Endothelial cell of umbilical vein (primary cell): ENCODE data around the gene STOML3. TPM values are rescaled to one million over a fixed set of nuclear protein-coding genes. Genes with fewer than 3 reads are reported as not detected.

ENCODE experiments used
- BruUV-seq: library from RNA; stranded (reverse); fragments of 400-500 nt; replicated peaks from 2 replicates; lab custom pipeline; 2021; lab: Mats Ljungman, UMichigan
- CTCF ChIA-PET: fragments of 300-600, 350-600 bp; sonication (Branson Sonifier 250); formaldehyde crosslinking; loops from one replicate; lab custom pipeline; 2021; ENCODE audit warnings: antibody characterized with exemption, inconsistent platforms; lab: Charles Lee
- POLR2A ChIA-PET: fragments of 300-600, 350-600 bp; sonication (Branson Sonifier 250); formaldehyde crosslinking; loops from one replicate; lab custom pipeline; 2021; ENCODE audit warnings: antibody characterized with exemption, inconsistent platforms; lab: Charles Lee
- DNase-seq: peaks from one replicate; pipeline ENCODE4 v3.0.0-alpha.2; 2011; ENCODE audit warnings: low read depth, low spot score
- FAIRE-seq: peaks from 2 replicates; lab custom pipeline; 2011; peaks lifted over from hg19 to GRCh38; lab: Jason Lieb, UNC
- H2AFZ ChIP-seq: 2 replicates; pipeline ENCODE4 v1.6.0; 2012; ENCODE audit warnings: low read depth, low read length, control low read depth, inconsistent platforms
- H3K27ac ChIP-seq: 2 replicates; pipeline ENCODE4 v1.5.1; 2011; ENCODE audit warnings: low read depth, mild to moderate bottlenecking, control low read depth, low read length, moderate library complexity; ENCODE audit not compliant: insufficient read depth
- H3K27me3 ChIP-seq, 2 experiments: 2 replicates each; pipeline versions ENCODE4 v1.6.0 to v1.6.1; 2011; ENCODE audit warnings: low read length in 2 of 2, mixed read lengths in 1 of 2; ENCODE audit not compliant: control insufficient read depth in 2 of 2, insufficient read depth in 2 of 2
- H3K36me3 ChIP-seq, 2 experiments: 2 replicates in 1 of 2; 3 replicates in 1 of 2; pipeline ENCODE4 v1.5.1; 2011; ENCODE audit warnings: low read length in 2 of 2, mild to moderate bottlenecking in 1 of 2, moderate library complexity in 1 of 2; ENCODE audit not compliant: control insufficient read depth in 2 of 2, insufficient read depth in 2 of 2; ENCODE audit errors: extremely low read depth in 1 of 2
- H3K4me1 ChIP-seq: 3 replicates; pipeline ENCODE4 v1.5.1; 2011; ENCODE audit warnings: mild to moderate bottlenecking, low read length; ENCODE audit not compliant: control insufficient read depth, insufficient read depth; ENCODE audit errors: extremely low read depth
- H3K4me2 ChIP-seq: 2 replicates; pipeline ENCODE4 v1.6.1; 2011; ENCODE audit warnings: low read length, control low read depth, mixed read lengths; ENCODE audit not compliant: insufficient read depth
- H3K4me3 ChIP-seq, 3 experiments: fragments of 200-600 bp in 1 of 3; sonication (generic), shearing (Covaris generic) in 1 of 3; replicated peaks in 1 of 3; 2 replicates each; pipeline ENCODE4 v1.5.1; 2011 to 2016; ENCODE audit warnings: control low read depth in 3 of 3, low read length in 3 of 3, mild to moderate bottlenecking in 2 of 3, inconsistent platforms in 1 of 3, low read depth in 1 of 3, moderate library complexity in 1 of 3; ENCODE audit not compliant: insufficient read depth in 1 of 3
- H3K79me2 ChIP-seq: 2 replicates; pipeline ENCODE4 v1.6.0; 2012; ENCODE audit warnings: low read length, inconsistent platforms; ENCODE audit not compliant: control insufficient read depth, insufficient read depth
- H3K9ac ChIP-seq: replicated peaks from 2 replicates; pipeline ENCODE3; 2011; ENCODE audit warnings: low read length, control low read depth; ENCODE audit not compliant: insufficient read depth; ENCODE audit errors: extremely low read depth
- H3K9me1 ChIP-seq: replicated peaks from 3 replicates; pipeline ENCODE4 v1.6.0; 2011; ENCODE audit warnings: mild to moderate bottlenecking, low read length; ENCODE audit not compliant: control insufficient read depth, insufficient read depth; ENCODE audit errors: extremely low read depth
- H3K9me3 ChIP-seq: replicated peaks from 2 replicates; pipeline ENCODE4 v1.5.1; 2012; ENCODE audit warnings: low read length, inconsistent platforms; ENCODE audit not compliant: control insufficient read depth, insufficient read depth
- H4K20me1 ChIP-seq: replicated peaks from 2 replicates; pipeline ENCODE3; 2011; ENCODE audit warnings: mild to moderate bottlenecking, low read length; ENCODE audit not compliant: control insufficient read depth, insufficient read depth; ENCODE audit errors: extremely low read depth
- CTCF ChIP-seq, 2 donors: IDR thresholded peaks; 1 replicate in 1 of 2; 2 replicates in 1 of 2; pipeline ENCODE4 v1.5.1; 2011; ENCODE audit warnings: low read length in 2 of 2, mild to moderate bottlenecking in 2 of 2, moderate library complexity in 2 of 2, control low read depth in 1 of 2, inconsistent platforms in 1 of 2, low read depth in 1 of 2; ENCODE audit not compliant: insufficient read depth in 1 of 2; ENCODE audit errors: extremely low read depth in 1 of 2
- EZH2 ChIP-seq: IDR thresholded peaks from 2 replicates; pipeline ENCODE4 v1.6.1; 2012; ENCODE audit warnings: borderline replicate concordance, low read depth, mild to moderate bottlenecking, moderate library complexity, low read length, inconsistent platforms; ENCODE audit not compliant: severe bottlenecking
- FOS ChIP-seq: IDR thresholded peaks from 2 replicates; pipeline ENCODE4 v1.6.1; 2011; ENCODE audit warnings: mild to moderate bottlenecking, low read length, moderate library complexity, borderline replicate concordance; ENCODE audit not compliant: insufficient read depth
- GATA2 ChIP-seq: IDR thresholded peaks from 2 replicates; pipeline ENCODE4 v1.7.0; 2011; ENCODE audit warnings: low read depth, mild to moderate bottlenecking, moderate library complexity, mixed read lengths, low read length; ENCODE audit not compliant: insufficient read length, insufficient read depth
- JUN ChIP-seq: IDR thresholded peaks from 2 replicates; pipeline ENCODE4 v1.6.1; 2011; ENCODE audit warnings: borderline replicate concordance, low read depth; ENCODE audit not compliant: insufficient read length, insufficient read depth
- MAX ChIP-seq: IDR thresholded peaks from 2 replicates; pipeline ENCODE4 v1.6.1; 2011; ENCODE audit not compliant: insufficient read depth, insufficient read length
- MYC ChIP-seq: IDR thresholded peaks from one replicate; pipeline ENCODE4 v1.6.1; 2011; ENCODE audit warnings: mild to moderate bottlenecking, low read depth, low read length
- POLR2A ChIP-seq: IDR thresholded peaks from 2 replicates; pipeline ENCODE4 v1.6.1; 2012; ENCODE audit warnings: low read depth, mild to moderate bottlenecking, control low read depth, low read length
- POLR2AphosphoS5 ChIP-seq: IDR thresholded peaks from 2 replicates; pipeline ENCODE4 v1.6.1; 2012; ENCODE audit warnings: low read depth, mild to moderate bottlenecking, control low read depth, low read length, moderate library complexity; ENCODE audit not compliant: insufficient read depth
- dilution Hi-C: fragments of 300-500 bp; cut with MboI; formaldehyde crosslinking; loops from one replicate; pipeline ENCODE4 v1.15.0; 2019; ENCODE audit warnings: low sequenced_read_pairs; ENCODE audit not compliant: extremely low pct_ligation_motif_present
- intact Hi-C: fragments of 100-400 bp; cut with micrococcal nuclease; formaldehyde crosslinking; loops from one replicate; pipeline ENCODE4 v1.10.0; 2022
- polyA plus RNA-seq, 4 experiments: library from polyadenylated mRNA; depleted of rRNA in 3 of 4; stranded (reverse) in 3 of 4; unstranded in 1 of 4; fragments of >200 nt; gene quantifications; 2 replicates each; pipeline versions ENCODE4 v1.2.1 to v1.2.3, GENCODE V29; 2011 to 2012; ENCODE audit warnings: missing spikeins in 1 of 4
- total RNA-seq: library from RNA; stranded (reverse); gene quantifications from 2 replicates; pipeline ENCODE4 v1.2.3, GENCODE V29; 2021

Gene STOML3
- total and polyA plus RNA-seq, 2 donors (not counting 3 experiments of a cell fraction or from before 2014, with no cell fraction given): not detected

GRCh38 chr13:39038569-39039030 is 48.0 kb upstream of the STOML3 start:
- peaks cover 24% of the 10 kb centered on the region for H3K4me1 ChIP-seq
- dilution Hi-C loops: no loop called here
- H3K79me2 ChIP-seq: peaks cover 42% of the 10 kb centered on the region
- no peaks in the 10 kb centered on the region for H3K9me3 ChIP-seq
- no peaks in the 10 kb centered on the region for H3K27me3 ChIP-seq
- TSS peak; percentile 43 for BruUV-seq
- ChIA-PET POLR2A (no interaction called here), CTCF (interaction anchor here (1.0 to 2.6 kb wide), 5 partner anchors 10 to 578 kb away, joined by 3 to 15 read pairs (median 7); no protein-coding TSS in a partner anchor)
- intact Hi-C loops: loop anchor here (5.0 to 10.0 kb wide), 4 partner anchors 376 to 1736 kb away; partner anchors contain the start of genes LHFPL6, MRPS31 and UFM1
- no peak for FAIRE-seq
- H3K27ac ChIP-seq: peak overlapping the region; percentile 86
- no peaks in the 10 kb centered on the region for H3K36me3 ChIP-seq
- TF ChIP-seq MYC: no peak
- TF ChIP-seq EZH2: no peak
- no peak for TF ChIP-seq GATA2
- no peak for TF ChIP-seq POLR2A
- TF ChIP-seq JUN: no peak
- TF ChIP-seq POLR2AphosphoS5: no peak
- no peak for TF ChIP-seq MAX
- TF ChIP-seq CTCF (IDR thresholded peaks at IDR 0.05; ENCODE audit: extremely low read depth in 1 of 2, insufficient read depth in 1 of 2, low read depth in 1 of 2, low read length in 2 of 2): no peak
- TF ChIP-seq FOS: no peak
- peak overlapping the region; percentile 81 for H3K9ac ChIP-seq
- H3K9me1 ChIP-seq: no peaks in the 10 kb centered on the region
- H4K20me1 ChIP-seq: no peaks in the 10 kb centered on the region
- DNase-seq: no peak
- H3K4me3 ChIP-seq: peak overlapping the region; percentile 75 to 98 (median 94)
- H2AFZ ChIP-seq: peak overlapping the region; percentile 86
- peak overlapping the region; percentile 68 for H3K4me2 ChIP-seq
